Transverse colon (tissue), 4 donors: Measurements from ENCODE around the gene THSD4. TPM values are rescaled to one million over a fixed set of nuclear protein-coding genes. Genes with fewer than 3 reads are reported as not detected.

Source experiments
- DNase-seq: peaks from one replicate; pipeline ENCODE4 v3.0.0-alpha.2; 2019
- H3K27ac ChIP-seq, 4 donors: fragments of 200-600 bp; sonication (generic); 2 replicates each; pipeline ENCODE4 v1.5.1; 2016 to 2018; ENCODE audit warnings: inconsistent platforms in 4 of 4
- H3K27me3 ChIP-seq: fragments of 200-600 bp; sonication (generic); 2 replicates; pipeline ENCODE4 v1.5.1; 2017; ENCODE audit warnings: inconsistent platforms
- H3K36me3 ChIP-seq, 4 donors: fragments of 200-600 bp; sonication (generic); 2 replicates each; pipeline ENCODE4 v1.5.1; 2017 to 2019; ENCODE audit warnings: inconsistent platforms in 4 of 4
- H3K4me1 ChIP-seq, 4 donors: fragments of 200-600 bp; sonication (generic); 2 replicates each; pipeline ENCODE4 v1.5.1; 2017 to 2020; ENCODE audit warnings: inconsistent platforms in 4 of 4
- H3K4me3 ChIP-seq, 4 donors: fragments of 200-600 bp; sonication (generic); 1 replicate in 1 of 4; 2 replicates in 3 of 4; pipeline versions ENCODE4 v1.5.1 to v1.6.1; 2017 to 2019; ENCODE audit warnings: inconsistent platforms in 4 of 4
- H3K9me3 ChIP-seq, 2 donors: fragments of 200-600 bp; sonication (generic); 2 replicates each; pipeline ENCODE4 v1.5.1; 2017 to 2019; ENCODE audit warnings: inconsistent platforms in 2 of 2
- EP300 ChIP-seq: sonication (generic); formaldehyde crosslinking; IDR thresholded peaks from one replicate; pipeline ENCODE4 v1.6.1; 2017; ENCODE audit warnings: antibody characterized with exemption, low read depth
- POLR2A ChIP-seq: fragments of 450-650 bp; IDR thresholded peaks from one replicate; pipeline ENCODE4 v1.6.1; 2016; ENCODE audit warnings: antibody characterized with exemption, mild to moderate bottlenecking, moderate library complexity
- POLR2AphosphoS5 ChIP-seq, 3 donors: sonication (generic); formaldehyde crosslinking; IDR thresholded peaks; one replicate each; pipeline ENCODE4 v1.6.1; 2016; ENCODE audit warnings: antibody characterized with exemption in 3 of 3
- WGBS, 2 donors: methylation state at CpG; one replicate each; pipeline ENCODE4 v1.1.5; 2018; ENCODE audit warnings: low coverage in 1 of 2; 5-methylcytosine and 5-hydroxymethylcytosine counted together
- in situ Hi-C, 4 donors: fragments of 200-750 bp; cut with MboI; loops; one replicate each; pipeline versions ENCODE4 v1.15.0 to v1.15.1; 2017; ENCODE audit warnings: low sequenced_read_pairs in 3 of 4, low pct_ligation_motif_present in 1 of 4, low pct_unique_long_range_greater_than_20kb in 1 of 4
- intact Hi-C: fragments of 100-400 bp; cut with DNase I; formaldehyde crosslinking; loops from one replicate; pipeline ENCODE4 v1.15.1; 2023; ENCODE audit warnings: low total_unique reads
- total RNA-seq, 4 donors: library from RNA; depleted of rRNA; stranded (reverse); fragments of >200 nt; gene quantifications; one replicate each; pipeline ENCODE4 v1.1.0, GENCODE V29; 2016
- TF ChIP-seq, protein P1 (sequence below), 5 experiments: fragments of 200-600 bp in 3 of 5; fragments of 450-650 bp in 2 of 5; sonication (generic) in 3 of 5; IDR thresholded peaks; 1 replicate in 2 of 5; 2 replicates in 3 of 5; pipeline ENCODE4 v1.5.1; 2016 to 2017; ENCODE audit warnings: antibody characterized with exemption in 5 of 5, inconsistent platforms in 3 of 5, mild to moderate bottlenecking in 2 of 5, moderate library complexity in 1 of 5

Gene THSD4
- total RNA-seq, 4 donors from 2014 or later: 13.3 to 57.2 (median 47.4) TPM

GRCh38 chr15:71080705-71081104 is 34.6 kb upstream of the THSD4 start:
- no peak for DNase-seq
- H3K27me3 ChIP-seq: no peaks in the 10 kb centered on the region
- TF ChIP-seq POLR2A (no peak), EP300 (no peak), POLR2AphosphoS5 (IDR thresholded peaks at IDR 0.05) (no peak)
- TF ChIP-seq, protein P1, sequence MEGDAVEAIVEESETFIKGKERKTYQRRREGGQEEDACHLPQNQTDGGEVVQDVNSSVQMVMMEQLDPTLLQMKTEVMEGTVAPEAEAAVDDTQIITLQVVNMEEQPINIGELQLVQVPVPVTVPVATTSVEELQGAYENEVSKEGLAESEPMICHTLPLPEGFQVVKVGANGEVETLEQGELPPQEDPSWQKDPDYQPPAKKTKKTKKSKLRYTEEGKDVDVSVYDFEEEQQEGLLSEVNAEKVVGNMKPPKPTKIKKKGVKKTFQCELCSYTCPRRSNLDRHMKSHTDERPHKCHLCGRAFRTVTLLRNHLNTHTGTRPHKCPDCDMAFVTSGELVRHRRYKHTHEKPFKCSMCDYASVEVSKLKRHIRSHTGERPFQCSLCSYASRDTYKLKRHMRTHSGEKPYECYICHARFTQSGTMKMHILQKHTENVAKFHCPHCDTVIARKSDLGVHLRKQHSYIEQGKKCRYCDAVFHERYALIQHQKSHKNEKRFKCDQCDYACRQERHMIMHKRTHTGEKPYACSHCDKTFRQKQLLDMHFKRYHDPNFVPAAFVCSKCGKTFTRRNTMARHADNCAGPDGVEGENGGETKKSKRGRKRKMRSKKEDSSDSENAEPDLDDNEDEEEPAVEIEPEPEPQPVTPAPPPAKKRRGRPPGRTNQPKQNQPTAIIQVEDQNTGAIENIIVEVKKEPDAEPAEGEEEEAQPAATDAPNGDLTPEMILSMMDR (IDR thresholded peaks at IDR 0.05): no peak
- H3K4me1 ChIP-seq: peaks cover 0 to 24% (median 14%) of the 10 kb centered on the region in 4 donors
- no peaks in the 10 kb centered on the region for H3K36me3 ChIP-seq
- intact Hi-C loops (no loop called here), in situ Hi-C loops (no loop called here)
- peak overlapping the region; percentile 80 to 86 (median 81) for H3K27ac ChIP-seq
- WGBS, 2 donors: 47% methylated on average over 1 of the region's 1 CpG; no CpG with 5 or more reads in 1 of the 2 donors
- no peaks in the 10 kb centered on the region for H3K9me3 ChIP-seq
- H3K4me3 ChIP-seq: no peak overlapping the region

DNA sequence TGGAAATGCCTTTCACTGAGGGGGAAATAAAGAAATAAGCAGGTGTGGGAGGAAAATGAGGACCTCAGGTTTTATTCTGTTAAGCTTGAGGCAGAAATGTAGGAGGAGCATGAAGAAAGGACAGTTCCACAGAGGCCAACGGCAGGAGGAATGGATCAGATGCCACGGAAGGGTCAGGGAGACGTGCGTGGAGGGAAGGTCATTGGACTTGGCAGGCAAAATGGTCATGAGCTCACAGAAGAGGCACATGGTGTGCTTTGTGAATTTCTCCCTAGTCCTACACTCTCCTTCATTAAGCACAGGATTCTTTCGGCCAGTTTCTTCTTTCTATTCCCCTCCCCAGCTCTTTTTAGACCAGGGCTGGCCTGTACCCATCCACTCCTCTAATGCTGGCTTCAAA is 32.5 kb upstream of the THSD4 start:
- intact Hi-C loops: no loop called here

DNA sequence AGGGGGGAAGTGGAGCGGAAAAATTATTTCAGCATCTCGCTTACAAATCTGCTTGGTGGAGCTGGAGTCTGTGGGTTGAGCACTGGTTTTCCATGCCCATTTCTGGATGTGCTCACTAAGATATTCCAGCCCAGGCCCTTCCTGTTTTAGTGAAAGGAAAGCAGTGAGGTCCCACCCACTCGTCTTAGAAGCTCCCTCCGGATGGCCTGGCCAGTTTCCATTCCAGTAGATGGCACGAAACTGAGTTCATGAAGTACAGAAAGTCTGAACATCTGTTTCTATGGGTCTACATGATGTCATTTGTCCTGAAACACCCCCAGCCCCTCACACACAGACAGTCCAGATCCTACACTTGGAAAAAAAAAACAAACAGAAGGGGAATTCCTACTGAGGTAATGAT is 31.9 kb upstream of the THSD4 start:
- in situ Hi-C loops: no loop called here
- DNase-seq: no peak
- Histone ChIP-seq H3K4me1 (peaks cover 0 to 21% (median 10%) of the 10 kb centered on the region in 4 donors), H3K9me3 (no peaks in the 10 kb centered on the region), H3K27ac (peak overlapping the region in 1 of 4 donors; percentile 17), H3K4me3 (no peak overlapping the region), H3K36me3 (no peaks in the 10 kb centered on the region), H3K27me3 (no peaks in the 10 kb centered on the region)
- 53 to 83% methylated on average over 1 to 5 of the region's 5 CpGs for WGBS, 2 donors
- intact Hi-C loops: no loop called here
- no peak for TF ChIP-seq POLR2AphosphoS5 (IDR thresholded peaks at IDR 0.05)

More for the DNA sequence above, 32.5 kb upstream of the THSD4 start:
- H3K4me1 ChIP-seq: peaks cover 0 to 24% (median 13%) of the 10 kb centered on the region in 4 donors
- WGBS, 2 donors: 76 to 80% methylated on average over 4 to 5 of the region's 5 CpGs
- no peak overlapping the region for H3K4me3 ChIP-seq
- peak overlapping the region in 1 of 4 donors; percentile 17 for H3K27ac ChIP-seq
- no peaks in the 10 kb centered on the region for H3K36me3 ChIP-seq
- in situ Hi-C loops: no loop called here
- no peaks in the 10 kb centered on the region for H3K27me3 ChIP-seq
- TF ChIP-seq EP300 (no peak), POLR2AphosphoS5 (IDR thresholded peaks at IDR 0.05) (no peak), POLR2A (no peak)
- TF ChIP-seq, protein P1 (IDR thresholded peaks at IDR 0.05): no peak
- DNase-seq: no peak
- H3K9me3 ChIP-seq: no peaks in the 10 kb centered on the region

GRCh38 chr15:71084264-71084663 is 31.0 kb upstream of the THSD4 start:
- Histone ChIP-seq H3K27ac (no peak overlapping the region), H3K4me3 (no peak overlapping the region), H3K4me1 (peaks cover 0 to 15% (median 7%) of the 10 kb centered on the region in 4 donors), H3K36me3 (no peaks in the 10 kb centered on the region), H3K9me3 (peaks cover 0 to 7% of the 10 kb centered on the region in 2 donors), H3K27me3 (no peaks in the 10 kb centered on the region)
- intact Hi-C loops: no loop called here
- WGBS, 2 donors: 90 to 100% methylated on average over 1 to 2 of the region's 2 CpGs
- in situ Hi-C loops: no loop called here
- TF ChIP-seq, protein P1 (IDR thresholded peaks at IDR 0.05): no peak
- no peak for TF ChIP-seq POLR2A
- no peak for TF ChIP-seq EP300
- TF ChIP-seq POLR2AphosphoS5 (IDR thresholded peaks at IDR 0.05): no peak
- DNase-seq: no peak

DNA sequence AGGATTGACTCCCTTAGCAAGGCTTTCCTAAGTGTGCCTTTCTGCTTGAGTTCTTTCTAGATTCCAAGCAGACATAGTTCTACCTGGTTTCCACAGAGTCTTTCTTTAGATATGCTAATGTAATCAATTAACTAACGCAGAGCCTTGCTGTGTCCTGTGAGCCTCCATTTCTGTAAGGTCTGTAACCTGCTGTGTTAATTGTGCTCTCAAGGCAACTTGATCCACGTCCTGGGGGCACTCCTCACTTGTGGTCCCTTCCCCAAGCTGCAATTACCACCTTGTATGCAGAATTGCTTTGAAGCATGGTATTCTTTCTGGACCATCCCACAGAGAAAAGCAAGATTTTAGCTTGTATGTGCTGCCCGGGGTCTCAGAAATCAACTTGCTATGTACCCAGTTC is 29.5 kb upstream of the THSD4 start:
- Histone ChIP-seq H3K36me3 (no peaks in the 10 kb centered on the region), H3K27me3 (no peaks in the 10 kb centered on the region), H3K9me3 (peaks cover 0 to 7% of the 10 kb centered on the region in 2 donors), H3K4me1 (peaks cover 0 to 2% (median under 1%) of the 10 kb centered on the region in 4 donors), H3K4me3 (no peak overlapping the region), H3K27ac (no peak overlapping the region)
- intact Hi-C loops: no loop called here
- no peak for DNase-seq
- TF ChIP-seq EP300: no peak
- no peak for TF ChIP-seq POLR2AphosphoS5 (IDR thresholded peaks at IDR 0.05)
- TF ChIP-seq, protein P1 (IDR thresholded peaks at IDR 0.05): no peak
- TF ChIP-seq POLR2A: no peak
- in situ Hi-C loops: no loop called here
- 78 to 81% methylated on average over 2 to 3 of the region's 3 CpGs for WGBS, 2 donors
